ENCODE measurements around the gene VMP1.

DNA sequence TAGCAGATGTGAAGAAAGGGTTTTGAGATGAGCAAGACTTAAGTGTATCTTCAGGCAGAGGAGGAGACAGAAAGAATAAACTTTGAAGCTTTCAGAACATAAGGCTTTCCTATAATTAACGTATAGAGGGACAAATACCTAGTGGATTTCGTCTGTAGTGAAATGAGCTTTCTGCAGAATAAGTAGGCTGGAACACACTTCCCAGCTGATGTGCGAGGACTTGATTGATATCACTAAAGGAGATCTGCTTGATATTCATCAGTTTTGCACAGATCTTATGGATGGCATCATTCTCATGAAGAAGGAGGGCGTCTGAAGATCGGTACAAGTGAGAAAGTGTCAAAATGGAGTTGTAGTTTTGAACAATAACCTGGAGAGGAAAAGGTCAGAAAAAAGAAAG, 170.5 kb downstream of the VMP1 start:
- TF ChIP-seq, protein P1, sequence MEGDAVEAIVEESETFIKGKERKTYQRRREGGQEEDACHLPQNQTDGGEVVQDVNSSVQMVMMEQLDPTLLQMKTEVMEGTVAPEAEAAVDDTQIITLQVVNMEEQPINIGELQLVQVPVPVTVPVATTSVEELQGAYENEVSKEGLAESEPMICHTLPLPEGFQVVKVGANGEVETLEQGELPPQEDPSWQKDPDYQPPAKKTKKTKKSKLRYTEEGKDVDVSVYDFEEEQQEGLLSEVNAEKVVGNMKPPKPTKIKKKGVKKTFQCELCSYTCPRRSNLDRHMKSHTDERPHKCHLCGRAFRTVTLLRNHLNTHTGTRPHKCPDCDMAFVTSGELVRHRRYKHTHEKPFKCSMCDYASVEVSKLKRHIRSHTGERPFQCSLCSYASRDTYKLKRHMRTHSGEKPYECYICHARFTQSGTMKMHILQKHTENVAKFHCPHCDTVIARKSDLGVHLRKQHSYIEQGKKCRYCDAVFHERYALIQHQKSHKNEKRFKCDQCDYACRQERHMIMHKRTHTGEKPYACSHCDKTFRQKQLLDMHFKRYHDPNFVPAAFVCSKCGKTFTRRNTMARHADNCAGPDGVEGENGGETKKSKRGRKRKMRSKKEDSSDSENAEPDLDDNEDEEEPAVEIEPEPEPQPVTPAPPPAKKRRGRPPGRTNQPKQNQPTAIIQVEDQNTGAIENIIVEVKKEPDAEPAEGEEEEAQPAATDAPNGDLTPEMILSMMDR (IDR thresholded peaks at IDR 0.05; ENCODE audit: insufficient read depth, low read depth, low read length): no peak
- TF ChIP-seq EZH2 (IDR thresholded peaks at IDR 0.05; ENCODE audit: insufficient read depth, low read length): no peak
